Astrocyte (in vitro differentiated cells and primary cell): ENCODE measurements around the gene FOLR1. TPM values are rescaled to one million over a fixed set of nuclear protein-coding genes. Genes with fewer than 3 reads are reported as not detected.

Source experiments
- DNase-seq: peaks from one replicate; pipeline ENCODE4 v3.0.0-alpha.2; 2010; ENCODE audit warnings: low read depth
- FAIRE-seq: peaks from 2 replicates; lab custom pipeline; 2011; peaks lifted over from hg19 to GRCh38; lab: Jason Lieb, UNC
- H2AFZ ChIP-seq: 2 replicates; pipeline ENCODE4 v1.6.0; 2012; ENCODE audit warnings: low read depth, low read length, inconsistent platforms
- H3K27ac ChIP-seq: 2 replicates; pipeline ENCODE4 v1.5.1; 2011; ENCODE audit warnings: low read depth, low read length, inconsistent platforms
- H3K27me3 ChIP-seq: 2 replicates; pipeline ENCODE4 v1.6.0; 2011; ENCODE audit warnings: low read length, inconsistent platforms; ENCODE audit not compliant: insufficient read depth
- H3K36me3 ChIP-seq: 2 replicates; pipeline ENCODE4 v1.5.1; 2011; ENCODE audit warnings: low read length, inconsistent platforms; ENCODE audit not compliant: insufficient read depth
- H3K4me1 ChIP-seq: 2 replicates; pipeline ENCODE4 v1.5.1; 2011; ENCODE audit warnings: low read length, inconsistent platforms; ENCODE audit not compliant: insufficient read depth
- H3K4me2 ChIP-seq: 2 replicates; pipeline ENCODE4 v1.6.0; 2012; ENCODE audit warnings: low read length, inconsistent platforms
- H3K4me3 ChIP-seq: 2 replicates; pipeline ENCODE4 v1.5.1; 2011; ENCODE audit warnings: low read depth, mild to moderate bottlenecking, low read length, inconsistent platforms; ENCODE audit not compliant: insufficient read depth
- H3K79me2 ChIP-seq: 2 replicates; pipeline ENCODE4 v1.6.0; 2012; ENCODE audit warnings: mild to moderate bottlenecking, low read length, inconsistent platforms; ENCODE audit not compliant: insufficient read depth
- H3K9ac ChIP-seq: 2 replicates; pipeline ENCODE4 v1.6.0; 2012; ENCODE audit warnings: mild to moderate bottlenecking, low read length, inconsistent platforms
- H3K9me3 ChIP-seq: 2 replicates; pipeline ENCODE4 v1.5.1; 2012; ENCODE audit warnings: low read depth, mild to moderate bottlenecking, low read length, inconsistent platforms; ENCODE audit not compliant: insufficient read depth
- H4K20me1 ChIP-seq: 2 replicates; pipeline ENCODE4 v1.6.0; 2012; ENCODE audit warnings: low read length, inconsistent platforms; ENCODE audit not compliant: insufficient read depth
- H3K27ac Mint-ChIP-seq: one replicate; pipeline ENCODE4 v1.8.0; 2021; ENCODE audit warnings: mild to moderate bottlenecking, mixed read lengths; ENCODE audit not compliant: unreplicated experiment
- H3K27me3 Mint-ChIP-seq: one replicate; pipeline ENCODE4 v1.8.0; 2021; ENCODE audit warnings: low read depth, mixed read lengths; ENCODE audit not compliant: unreplicated experiment
- H3K36me3 Mint-ChIP-seq: one replicate; pipeline ENCODE4 v1.8.0; 2021; ENCODE audit warnings: low read depth, mixed read lengths; ENCODE audit not compliant: unreplicated experiment
- H3K4me1 Mint-ChIP-seq: one replicate; pipeline ENCODE4 v1.8.0; 2021; ENCODE audit warnings: low read depth, mixed read lengths; ENCODE audit not compliant: unreplicated experiment
- H3K4me3 Mint-ChIP-seq: one replicate; pipeline ENCODE4 v1.8.0; 2021; ENCODE audit warnings: mild to moderate bottlenecking, moderate library complexity, mixed read lengths; ENCODE audit not compliant: unreplicated experiment
- H3K9me3 Mint-ChIP-seq: one replicate; pipeline ENCODE4 v1.8.0; 2021; ENCODE audit warnings: mild to moderate bottlenecking, mixed read lengths; ENCODE audit not compliant: unreplicated experiment
- EZH2 ChIP-seq: IDR thresholded peaks from 2 replicates; pipeline ENCODE4 v1.6.1; 2012; ENCODE audit warnings: mild to moderate bottlenecking, low read length, inconsistent platforms; ENCODE audit not compliant: insufficient read depth
- total RNA-seq: library from RNA; stranded (reverse); gene quantifications from 2 replicates; pipeline ENCODE4 v1.2.1, GENCODE V29; 2021
- TF ChIP-seq, protein P1 (sequence below): IDR thresholded peaks from 2 replicates; pipeline ENCODE4 v1.5.1; 2011; ENCODE audit warnings: low read depth, mild to moderate bottlenecking, inconsistent platforms, low read length, moderate library complexity; ENCODE audit not compliant: insufficient read depth

Gene FOLR1
- total RNA-seq, 1 donor from 2014 or later = 3.2 TPM

DNA sequence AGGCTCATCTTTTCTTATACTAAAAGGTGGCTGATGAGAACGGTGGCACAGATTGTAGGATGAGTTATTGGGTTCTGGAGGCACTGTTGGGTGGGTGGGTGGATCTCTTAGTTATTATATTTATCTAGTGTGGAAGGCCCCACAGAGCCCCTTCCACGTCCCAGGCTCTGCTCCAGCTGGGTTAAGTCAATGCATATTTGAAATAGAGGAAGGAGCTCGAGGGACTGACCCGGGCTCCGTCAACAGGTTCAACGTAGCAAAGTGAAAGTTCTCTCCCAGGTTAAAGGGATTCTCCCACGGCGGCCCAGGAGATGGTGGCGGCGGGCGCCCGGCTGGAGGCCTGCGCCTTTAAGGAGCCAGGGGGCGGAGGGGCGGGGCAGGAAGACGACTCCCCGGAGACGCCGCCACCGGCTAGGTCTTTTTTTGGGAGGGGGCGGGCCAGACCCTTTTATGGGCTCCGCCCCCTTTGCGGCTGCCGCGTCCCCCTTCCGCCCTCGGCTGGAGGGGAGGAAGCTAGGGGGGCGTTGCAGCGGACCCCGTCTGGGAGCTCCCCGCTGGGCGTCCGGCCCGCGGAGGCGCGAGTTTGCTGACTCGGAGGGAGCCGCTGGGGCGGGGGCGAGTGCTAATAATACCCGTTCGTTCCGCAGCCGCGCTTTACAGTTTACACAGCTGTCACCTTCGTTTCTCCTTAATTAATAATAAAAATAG is 31.1 kb downstream of the FOLR1 start:
- Mint-ChIP-seq H3K27ac (peak overlapping the region; percentile 75), H3K4me1 (peaks cover 16% of the 10 kb centered on the region), H3K4me3 (peak overlapping the region; percentile 85), H3K27me3 (peaks cover 9% of the 10 kb centered on the region), H3K9me3 (no peaks in the 10 kb centered on the region), H3K36me3 (no peaks in the 10 kb centered on the region)
- peak overlapping the region; percentile 90 for H3K9ac ChIP-seq
- FAIRE-seq = no peak
- peak; percentile 80 for DNase-seq
- H3K36me3 ChIP-seq = no peaks in the 10 kb centered on the region
- H3K27me3 ChIP-seq = peaks cover 6% of the 10 kb centered on the region
- H3K9me3 ChIP-seq = no peaks in the 10 kb centered on the region
- peak overlapping the region; percentile 74 for H2AFZ ChIP-seq
- H3K27ac ChIP-seq = peak overlapping the region; percentile 77
- TF ChIP-seq, protein P1, sequence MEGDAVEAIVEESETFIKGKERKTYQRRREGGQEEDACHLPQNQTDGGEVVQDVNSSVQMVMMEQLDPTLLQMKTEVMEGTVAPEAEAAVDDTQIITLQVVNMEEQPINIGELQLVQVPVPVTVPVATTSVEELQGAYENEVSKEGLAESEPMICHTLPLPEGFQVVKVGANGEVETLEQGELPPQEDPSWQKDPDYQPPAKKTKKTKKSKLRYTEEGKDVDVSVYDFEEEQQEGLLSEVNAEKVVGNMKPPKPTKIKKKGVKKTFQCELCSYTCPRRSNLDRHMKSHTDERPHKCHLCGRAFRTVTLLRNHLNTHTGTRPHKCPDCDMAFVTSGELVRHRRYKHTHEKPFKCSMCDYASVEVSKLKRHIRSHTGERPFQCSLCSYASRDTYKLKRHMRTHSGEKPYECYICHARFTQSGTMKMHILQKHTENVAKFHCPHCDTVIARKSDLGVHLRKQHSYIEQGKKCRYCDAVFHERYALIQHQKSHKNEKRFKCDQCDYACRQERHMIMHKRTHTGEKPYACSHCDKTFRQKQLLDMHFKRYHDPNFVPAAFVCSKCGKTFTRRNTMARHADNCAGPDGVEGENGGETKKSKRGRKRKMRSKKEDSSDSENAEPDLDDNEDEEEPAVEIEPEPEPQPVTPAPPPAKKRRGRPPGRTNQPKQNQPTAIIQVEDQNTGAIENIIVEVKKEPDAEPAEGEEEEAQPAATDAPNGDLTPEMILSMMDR = no peak
- no peak for TF ChIP-seq EZH2
- H3K79me2 ChIP-seq = peaks cover 42% of the 10 kb centered on the region
- H3K4me3 ChIP-seq = peak overlapping the region; percentile 88
- H3K4me1 ChIP-seq = peaks cover 24% of the 10 kb centered on the region
- peaks cover 31% of the 10 kb centered on the region for H4K20me1 ChIP-seq
- peak overlapping the region; percentile 98 for H3K4me2 ChIP-seq

GRCh38 chr11:72223615-72224563 is 31.9 kb downstream of the FOLR1 start:
- FAIRE-seq (no peak), DNase-seq (peak; percentile 60)
- Mint-ChIP-seq H3K4me1 (peaks cover 16% of the 10 kb centered on the region), H3K4me3 (peak overlapping the region; percentile 96), H3K9me3 (no peaks in the 10 kb centered on the region), H3K27ac (peak overlapping the region; percentile 88), H3K36me3 (no peaks in the 10 kb centered on the region), H3K27me3 (peaks cover 4% of the 10 kb centered on the region)
- Histone ChIP-seq H3K4me3 (peak overlapping the region; percentile 88), H3K9me3 (no peaks in the 10 kb centered on the region), H3K79me2 (peaks cover 50% of the 10 kb centered on the region), H2AFZ (peak overlapping the region; percentile 74), H3K9ac (peak overlapping the region; percentile 90), H3K4me1 (peaks cover 28% of the 10 kb centered on the region), H3K27me3 (no peaks in the 10 kb centered on the region), H4K20me1 (peaks cover 39% of the 10 kb centered on the region), H3K4me2 (peak overlapping the region; percentile 98), H3K36me3 (no peaks in the 10 kb centered on the region), H3K27ac (peak overlapping the region; percentile 77)
- no peak for TF ChIP-seq EZH2
- TF ChIP-seq, protein P1 = no peak
